ENCODE measurements around the gene GRK5.

GRK5 gene

GRCh38 chr10:119481781-119482426 lies 274.5 kb downstream of the GRK5 start:
- Histone ChIP-seq H3K27ac (no peak overlapping the region), H3K9ac (no peak overlapping the region), H3K4me3 (ENCODE audit: low read depth, low read length) (no peak overlapping the region), H3K4me2 (ENCODE audit: low read length) (no peak overlapping the region), H3K36me3 (ENCODE audit: control insufficient read depth, insufficient read depth, low read length) (no peaks in the 10 kb centered on the region), H2AFZ (no peak overlapping the region), H3K4me1 (no peaks in the 10 kb centered on the region), H3K79me2 (no peaks in the 10 kb centered on the region), H3K27me3 (ENCODE audit: control insufficient read depth, insufficient read depth, low read length) (no peaks in the 10 kb centered on the region), H3K9me3 (ENCODE audit: control insufficient read depth, low read length) (no peaks in the 10 kb centered on the region)
- TF ChIP-seq CTCF (IDR thresholded peaks at IDR 0.05), result no peak

DNA sequence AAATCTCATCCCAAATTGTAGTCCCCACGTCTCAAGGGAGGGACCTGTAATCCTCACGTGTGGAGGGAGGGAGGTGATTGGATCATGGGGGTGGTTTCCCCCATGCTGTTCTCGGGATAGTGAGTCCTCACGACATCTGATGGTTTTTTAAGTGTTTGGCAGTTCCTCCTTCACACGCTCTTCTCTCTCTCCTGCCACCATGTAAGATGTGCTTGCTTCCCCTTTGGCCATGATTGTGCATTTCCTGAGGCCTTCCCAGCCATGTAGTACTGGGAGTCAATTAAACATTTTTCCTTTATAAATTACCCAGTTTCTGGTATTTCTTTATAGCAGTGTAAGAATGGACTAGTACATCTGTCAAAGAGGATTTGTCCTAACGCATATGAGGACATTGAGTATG lies 275.6 kb downstream of the GRK5 start:
- H2AFZ ChIP-seq, result no peak overlapping the region
- H3K79me2 ChIP-seq, result no peaks in the 10 kb centered on the region
- no peaks in the 10 kb centered on the region for H3K27me3 ChIP-seq (ENCODE audit: control insufficient read depth, insufficient read depth, low read length)
- no peaks in the 10 kb centered on the region for H3K36me3 ChIP-seq (ENCODE audit: control insufficient read depth, insufficient read depth, low read length)
- H3K4me3 ChIP-seq (ENCODE audit: low read depth, low read length), result no peak overlapping the region
- H3K9ac ChIP-seq, result no peak overlapping the region
- H3K4me1 ChIP-seq, result no peaks in the 10 kb centered on the region
- no peak overlapping the region for H3K4me2 ChIP-seq (ENCODE audit: low read length)
- no peak for TF ChIP-seq CTCF (IDR thresholded peaks at IDR 0.05)
- no peaks in the 10 kb centered on the region for H3K9me3 ChIP-seq (ENCODE audit: control insufficient read depth, low read length)
- no peak overlapping the region for H3K27ac ChIP-seq

GRCh38 chr10:119483839-119484238 lies 276.5 kb downstream of the GRK5 start:
- H3K4me3 ChIP-seq (ENCODE audit: low read depth, low read length), result no peak overlapping the region
- H3K79me2 ChIP-seq, result no peaks in the 10 kb centered on the region
- no peak overlapping the region for H3K27ac ChIP-seq
- no peaks in the 10 kb centered on the region for H3K4me1 ChIP-seq
- no peak for TF ChIP-seq CTCF (IDR thresholded peaks at IDR 0.05)
- no peaks in the 10 kb centered on the region for H3K9me3 ChIP-seq (ENCODE audit: control insufficient read depth, low read length)
- H3K27me3 ChIP-seq (ENCODE audit: control insufficient read depth, insufficient read depth, low read length), result no peaks in the 10 kb centered on the region
- no peak overlapping the region for H2AFZ ChIP-seq
- H3K36me3 ChIP-seq (ENCODE audit: control insufficient read depth, insufficient read depth, low read length), result no peaks in the 10 kb centered on the region
- no peak overlapping the region for H3K9ac ChIP-seq
- H3K4me2 ChIP-seq (ENCODE audit: low read length), result no peak overlapping the region

DNA sequence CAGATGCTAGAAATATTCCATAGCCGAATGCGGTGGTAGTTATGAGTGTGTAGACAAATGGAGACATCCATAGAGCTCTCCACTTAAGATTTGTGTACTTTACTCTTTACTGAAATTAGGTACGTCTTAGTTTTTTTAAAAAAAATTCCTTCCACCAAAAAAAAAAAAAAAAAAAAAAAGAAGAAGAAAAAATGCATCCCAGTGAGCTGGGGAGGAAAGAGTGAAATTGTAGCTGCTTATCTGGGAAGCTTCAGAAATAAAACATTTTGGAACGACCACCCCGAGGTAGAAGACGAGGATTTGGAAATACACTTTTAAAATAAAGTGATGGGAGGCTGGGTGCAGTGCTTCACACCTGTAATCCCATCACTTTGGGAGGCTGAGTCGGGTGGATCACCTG lies 281.3 kb downstream of the GRK5 start:
- Histone ChIP-seq H3K27me3 (ENCODE audit: control insufficient read depth, insufficient read depth, low read length) (no peaks in the 10 kb centered on the region), H3K9me3 (ENCODE audit: control insufficient read depth, low read length) (no peaks in the 10 kb centered on the region), H3K4me3 (ENCODE audit: low read depth, low read length) (no peak overlapping the region), H3K4me1 (no peaks in the 10 kb centered on the region), H3K27ac (no peak overlapping the region), H3K79me2 (no peaks in the 10 kb centered on the region), H3K36me3 (ENCODE audit: control insufficient read depth, insufficient read depth, low read length) (no peaks in the 10 kb centered on the region), H3K9ac (no peak overlapping the region), H3K4me2 (ENCODE audit: low read length) (no peak overlapping the region), H2AFZ (no peak overlapping the region)
- TF ChIP-seq CTCF (IDR thresholded peaks at IDR 0.05), result no peak

- H3K9me3 ChIP-seq (ENCODE audit: control insufficient read depth, low read length), result no peaks in the 10 kb centered on the region
- no peak overlapping the region for H3K9ac ChIP-seq
- no peak overlapping the region for H3K27ac ChIP-seq
These were observed 282.6 kb downstream of the GRK5 start for GRCh38 chr10:119489991-119490326.

More at GRCh38 chr10:119489991-119490326, 282.6 kb downstream of the GRK5 start:
- no peak for TF ChIP-seq CTCF (IDR thresholded peaks at IDR 0.05)
- H3K4me3 ChIP-seq (ENCODE audit: low read depth, low read length), result no peak overlapping the region
- no peak overlapping the region for H2AFZ ChIP-seq
- no peaks in the 10 kb centered on the region for H3K27me3 ChIP-seq (ENCODE audit: control insufficient read depth, insufficient read depth, low read length)
- no peaks in the 10 kb centered on the region for H3K4me1 ChIP-seq
- H3K36me3 ChIP-seq (ENCODE audit: control insufficient read depth, insufficient read depth, low read length), result no peaks in the 10 kb centered on the region
- H3K4me2 ChIP-seq (ENCODE audit: low read length), result no peak overlapping the region
- no peaks in the 10 kb centered on the region for H3K79me2 ChIP-seq
